Stimulated activated CD4-positive, alpha-beta T cell treated with anti-CD3 and anti-CD28 coated beads, Interleukin-15, amount 100 ng/mL, for 48 hours (primary cell): ENCODE measurements around the gene CHST8.
"Not testable (repeated sequence)": the region's sequence is repeated elsewhere in the genome, so short reads cannot be mapped to it uniquely, and the experiment has no call there.

Experiments used
- DNase-seq, 2 donors: peaks; one replicate each; pipeline ENCODE4 v3.0.0-alpha.2; 2020; ENCODE audit warnings: low read depth in 2 of 2

Gene CHST8

DNA sequence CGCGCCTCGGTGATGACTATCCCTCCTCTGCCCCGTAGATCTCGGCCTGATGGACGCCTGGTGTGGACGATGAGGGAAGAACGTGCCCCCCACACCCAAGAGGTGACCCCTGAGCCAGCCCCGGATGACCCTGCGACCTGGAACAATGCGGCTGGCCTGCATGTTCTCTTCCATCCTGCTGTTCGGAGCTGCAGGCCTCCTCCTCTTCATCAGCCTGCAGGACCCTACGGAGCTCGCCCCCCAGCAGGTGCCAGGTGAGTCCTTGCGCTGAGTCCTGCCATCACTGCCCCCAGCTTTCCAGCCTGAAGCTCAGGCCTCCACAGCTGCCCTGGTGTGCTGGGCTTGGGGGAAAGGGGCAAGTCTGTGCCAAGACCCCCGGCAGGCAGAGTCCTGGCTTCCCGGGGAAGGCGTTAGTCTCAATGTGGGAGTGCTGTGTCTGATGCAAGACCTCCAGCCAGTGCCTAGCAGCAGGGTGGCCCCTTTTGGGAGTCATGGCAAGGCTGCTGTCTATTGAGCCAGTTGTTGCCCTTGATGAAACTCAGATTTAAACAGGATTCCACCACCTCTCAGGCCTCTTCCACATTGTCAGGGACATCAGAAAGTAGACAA, 67.5 kb downstream of the CHST8 start:
- DNase-seq, result no peak

DNA sequence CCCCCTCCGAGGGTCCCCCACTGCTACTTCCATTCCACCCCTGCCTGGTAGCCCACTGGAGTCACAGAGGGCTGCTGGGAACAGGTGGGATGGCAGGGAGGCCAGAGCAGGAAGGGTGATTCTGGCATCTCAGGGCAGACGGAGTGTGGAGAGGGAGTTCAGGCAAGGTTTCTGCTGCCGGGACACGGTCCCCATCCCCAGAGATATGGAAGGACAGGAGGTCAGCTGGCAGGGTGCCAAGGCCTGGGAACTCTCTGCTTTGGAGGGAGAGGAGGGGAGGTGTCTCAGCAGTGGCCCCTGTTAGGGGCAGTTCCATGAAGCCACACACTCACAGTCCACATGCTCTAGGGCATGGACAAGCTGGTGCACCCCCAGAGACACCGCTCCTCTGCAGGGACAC, 68.1 kb downstream of the CHST8 start:
- no peak for DNase-seq

DNA sequence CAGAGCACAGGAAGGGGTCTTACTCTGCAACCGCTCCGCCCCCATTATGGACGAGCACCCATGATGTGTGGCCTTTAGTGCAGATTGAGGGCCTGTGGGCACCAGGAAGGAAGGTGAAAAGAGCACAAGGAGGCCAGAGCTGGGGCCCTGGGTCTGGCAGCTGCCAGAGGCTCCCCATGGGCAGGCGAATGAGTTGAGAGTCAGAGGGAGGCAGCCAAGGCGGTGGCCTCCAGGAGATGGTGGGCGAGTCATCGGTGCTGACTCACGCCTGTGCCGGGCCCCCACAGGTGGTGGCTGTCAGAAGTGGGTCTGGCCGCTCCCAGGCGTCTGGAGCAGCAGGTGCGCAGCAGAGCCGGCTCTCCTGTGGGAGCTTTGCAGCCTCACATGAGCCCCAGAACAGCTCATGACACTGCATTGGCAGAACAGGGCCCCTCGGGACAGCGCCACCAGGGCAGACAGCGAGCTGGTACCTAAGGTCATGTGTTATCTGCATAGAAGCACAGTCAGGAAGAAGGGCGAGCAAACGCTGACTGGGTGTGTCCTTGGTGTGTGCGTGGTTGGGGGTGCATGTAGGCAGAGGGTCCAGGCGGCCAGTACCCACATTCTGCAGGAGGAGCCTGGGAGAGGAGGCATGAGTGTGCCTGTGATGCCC, 68.8 kb downstream of the CHST8 start:
- no peak for DNase-seq

DNA sequence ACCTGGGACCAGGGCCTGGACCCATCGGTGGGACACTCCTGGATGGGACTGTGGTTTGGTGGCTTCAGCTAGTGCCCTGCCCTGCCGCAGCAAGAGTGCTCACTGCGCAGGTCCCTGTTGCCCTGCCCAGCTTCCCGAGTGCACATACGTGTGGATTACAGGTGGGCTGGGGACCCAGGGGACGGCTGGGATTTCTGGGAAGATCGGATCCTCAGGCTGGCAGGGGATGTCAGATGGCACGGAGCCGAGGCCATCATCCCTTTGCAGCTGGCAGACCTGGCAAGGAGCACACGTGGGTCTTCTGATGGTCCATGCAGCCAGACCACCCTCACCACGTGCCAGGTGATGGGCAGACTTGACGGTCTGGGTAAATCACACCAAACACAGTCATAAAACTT, 69.3 kb downstream of the CHST8 start:
- no peak for DNase-seq

DNA sequence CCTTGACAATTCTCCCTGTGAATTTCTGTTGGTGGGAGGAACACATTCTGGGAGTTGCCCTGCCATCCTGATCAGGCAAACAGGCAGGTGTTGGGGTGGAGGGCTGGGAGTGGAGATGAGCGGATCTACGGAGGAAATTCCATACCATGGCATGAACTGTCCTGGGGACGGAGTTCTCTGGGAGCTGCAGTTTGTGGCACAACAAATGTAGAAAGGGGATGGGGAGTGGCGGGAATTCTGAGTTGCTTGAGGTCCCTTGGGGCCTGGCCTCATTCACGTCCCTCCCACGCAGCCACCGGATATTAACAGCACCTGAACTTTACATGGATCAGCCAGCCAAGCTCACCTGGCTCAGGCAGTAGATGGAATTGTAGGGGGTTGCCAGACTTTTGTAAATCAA, 70.0 kb downstream of the CHST8 start:
- DNase-seq, result no peak

DNA sequence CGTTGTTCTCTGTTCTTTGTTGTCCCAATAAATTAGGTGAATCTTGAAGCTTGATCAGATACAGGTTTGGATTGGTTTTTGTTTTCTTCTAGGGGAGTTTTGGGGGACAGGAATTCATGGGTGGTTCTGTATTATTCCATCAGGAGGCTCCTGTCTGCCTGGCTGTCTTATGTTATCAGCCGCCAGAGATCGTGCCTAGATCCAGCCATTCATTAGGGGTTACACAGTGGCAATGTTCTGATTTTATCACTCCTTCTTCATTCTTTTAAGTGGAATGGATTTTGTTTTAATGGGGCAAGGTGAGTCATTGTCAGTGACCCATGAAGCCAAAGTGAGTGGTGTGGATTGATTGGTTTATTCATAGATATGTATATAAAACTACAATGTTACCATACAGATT, 71.9 kb downstream of the CHST8 start:
- DNase-seq, result no peak

DNA sequence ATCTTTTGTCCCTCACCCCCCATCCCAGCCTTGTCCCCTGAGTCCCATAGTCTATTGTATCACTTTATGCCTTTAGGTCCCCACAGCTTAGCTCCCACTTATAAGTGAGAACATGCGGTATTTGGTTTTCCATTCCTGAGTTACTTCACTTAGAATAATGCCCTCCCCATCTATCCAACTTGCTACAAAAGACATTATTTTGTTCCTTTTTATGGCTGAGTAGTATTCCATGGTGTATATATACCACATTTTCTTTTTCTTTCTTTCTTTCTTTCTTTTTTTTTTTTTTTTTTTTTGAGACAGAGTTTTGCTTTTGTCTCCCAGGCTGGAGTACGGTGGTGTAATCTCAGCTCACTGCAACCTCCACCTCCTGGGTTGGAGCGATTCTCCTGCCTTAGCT, 73.8 kb downstream of the CHST8 start:
- DNase-seq, result not testable (repeated sequence)

DNA sequence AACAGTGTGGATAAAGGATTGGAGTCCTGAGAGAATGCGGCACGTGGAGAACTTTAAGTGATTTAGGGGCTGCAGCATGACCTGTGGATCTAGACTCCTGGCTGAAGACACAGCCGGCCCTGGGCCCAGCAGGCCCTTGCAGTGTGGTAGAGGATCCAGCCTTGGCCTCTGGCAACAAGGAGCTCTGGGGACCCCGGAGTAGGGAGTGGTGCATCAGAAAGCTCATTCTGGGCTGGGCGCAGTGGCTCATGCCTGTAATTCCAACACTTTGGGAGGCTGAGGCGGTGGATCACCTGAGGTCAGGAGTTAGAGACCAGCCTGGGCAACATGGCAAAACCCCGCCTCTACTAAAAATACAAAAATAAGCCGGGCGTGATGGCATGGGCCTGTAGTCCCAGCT, 76.0 kb downstream of the CHST8 start:
- no peak for DNase-seq

DNA sequence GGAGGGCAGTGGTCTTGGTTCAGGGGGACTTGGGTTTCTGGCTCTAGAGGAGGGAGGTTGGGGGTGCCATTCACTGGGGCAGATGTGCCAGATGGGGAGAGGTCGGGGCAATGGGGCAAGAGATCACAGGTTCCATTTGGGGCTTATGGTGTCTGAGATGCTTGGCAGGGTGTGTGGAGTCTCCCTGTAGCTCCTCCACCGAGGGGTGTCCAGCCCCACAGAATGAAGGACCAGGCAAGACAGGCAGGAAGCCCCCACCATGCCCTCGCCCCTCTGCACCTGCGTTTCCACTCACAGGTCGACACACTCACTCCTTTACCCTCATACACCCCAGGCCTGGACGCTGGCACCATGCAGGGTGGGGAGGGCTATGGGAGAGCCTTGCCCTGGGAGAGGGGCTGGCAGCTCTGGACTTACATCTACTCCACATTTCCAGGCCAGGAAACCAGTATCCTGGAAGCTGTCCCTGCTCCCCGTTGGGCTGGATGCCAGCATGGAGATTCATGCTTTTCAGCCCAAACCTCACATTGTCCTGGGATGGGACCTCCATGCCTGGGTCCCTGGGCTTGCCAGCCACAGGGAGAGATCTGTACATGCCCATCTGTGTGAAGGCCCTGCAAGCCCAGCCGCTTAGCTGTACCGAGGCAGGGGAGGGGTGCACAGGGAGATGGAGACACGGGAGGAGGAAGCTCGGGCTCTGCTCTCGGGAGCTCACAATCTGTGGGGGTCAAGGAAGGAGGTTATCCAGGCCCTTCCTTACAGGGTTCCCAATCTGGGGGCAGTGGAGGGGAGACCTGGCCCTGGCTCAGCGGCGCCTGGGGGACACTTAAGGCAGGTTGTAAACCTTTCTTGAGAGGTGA, 77.1 kb downstream of the CHST8 start:
- DNase-seq, result no peak

DNA sequence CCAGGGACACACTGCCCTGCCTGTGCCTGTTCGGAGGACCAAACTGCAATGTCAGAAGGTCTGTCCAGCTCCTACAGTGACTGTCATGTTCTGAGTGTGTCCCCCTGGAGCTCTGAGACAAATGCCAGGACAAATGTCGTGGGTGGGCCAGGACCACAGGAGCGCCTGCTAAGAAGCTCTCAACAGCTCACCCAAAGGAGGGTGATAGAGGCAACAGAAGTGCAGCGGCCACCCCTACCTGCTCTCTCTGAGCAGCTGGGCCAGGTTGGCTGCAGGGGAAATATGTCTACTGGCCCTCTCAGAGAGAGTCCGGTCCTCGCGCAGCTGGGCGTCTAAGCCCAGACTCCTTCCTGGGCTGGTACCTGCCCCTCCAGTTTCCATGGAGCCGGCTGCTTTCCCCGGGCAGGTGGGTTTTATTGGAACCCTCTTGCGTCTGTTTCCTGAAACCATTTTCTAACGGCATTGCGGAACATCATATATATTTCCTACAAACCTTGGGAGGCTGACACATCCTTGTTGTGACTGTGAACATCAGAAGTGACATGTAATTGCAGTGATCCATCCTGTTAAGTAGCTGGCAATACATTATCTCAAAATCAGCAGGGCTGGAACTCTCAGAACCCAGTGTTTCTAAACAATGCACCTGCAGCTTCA, 78.1 kb downstream of the CHST8 start:
- DNase-seq, result no peak

DNA sequence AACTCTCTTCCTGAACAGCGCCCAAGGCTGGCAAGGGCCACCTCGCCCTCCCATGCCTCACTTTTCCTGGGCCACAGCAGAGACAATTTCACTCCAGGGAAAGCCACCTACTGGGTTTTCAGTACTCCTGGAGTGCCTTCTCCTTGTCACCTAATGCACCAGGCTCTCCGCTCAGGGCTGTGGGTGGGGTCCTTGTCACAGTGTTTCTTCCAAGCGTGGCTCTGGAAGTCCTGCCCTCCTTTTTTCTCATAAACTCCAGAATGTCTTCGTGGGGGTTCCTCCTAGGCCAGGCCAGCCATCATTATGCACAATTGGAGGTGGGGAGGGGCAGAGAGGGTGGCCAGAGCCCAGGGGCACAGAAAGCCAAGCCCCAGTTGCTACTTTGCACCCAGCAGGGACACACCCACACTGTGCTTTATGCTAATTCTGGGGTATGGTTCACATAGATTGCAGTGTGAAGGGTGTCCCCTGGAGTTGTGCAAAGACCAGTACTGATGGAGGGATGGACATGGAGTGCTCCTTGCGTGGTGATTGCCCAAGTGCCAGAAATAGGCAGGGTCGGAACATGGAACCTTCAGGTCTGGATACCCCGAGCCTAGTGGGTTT, 78.8 kb downstream of the CHST8 start:
- DNase-seq, result no peak

DNA sequence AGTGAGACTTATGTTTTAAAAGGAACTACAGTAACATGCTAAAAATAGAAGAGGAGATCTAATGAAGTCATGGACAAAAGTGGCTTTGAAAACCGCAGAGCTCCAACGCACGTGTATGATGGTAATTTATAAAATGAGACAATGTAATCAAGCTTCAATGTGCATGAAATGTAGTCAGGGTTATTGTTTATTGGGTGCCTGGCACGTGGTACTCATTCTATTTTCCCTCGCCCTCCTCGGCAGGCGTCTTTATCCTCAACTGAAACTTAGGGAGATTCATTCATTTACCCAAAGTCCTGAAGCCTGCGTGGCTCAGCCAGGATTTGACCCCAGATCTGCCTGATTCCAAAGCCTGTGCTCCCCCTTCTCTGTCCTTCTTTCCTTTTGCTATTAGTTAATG, 79.8 kb downstream of the CHST8 start:
- no peak for DNase-seq

DNA sequence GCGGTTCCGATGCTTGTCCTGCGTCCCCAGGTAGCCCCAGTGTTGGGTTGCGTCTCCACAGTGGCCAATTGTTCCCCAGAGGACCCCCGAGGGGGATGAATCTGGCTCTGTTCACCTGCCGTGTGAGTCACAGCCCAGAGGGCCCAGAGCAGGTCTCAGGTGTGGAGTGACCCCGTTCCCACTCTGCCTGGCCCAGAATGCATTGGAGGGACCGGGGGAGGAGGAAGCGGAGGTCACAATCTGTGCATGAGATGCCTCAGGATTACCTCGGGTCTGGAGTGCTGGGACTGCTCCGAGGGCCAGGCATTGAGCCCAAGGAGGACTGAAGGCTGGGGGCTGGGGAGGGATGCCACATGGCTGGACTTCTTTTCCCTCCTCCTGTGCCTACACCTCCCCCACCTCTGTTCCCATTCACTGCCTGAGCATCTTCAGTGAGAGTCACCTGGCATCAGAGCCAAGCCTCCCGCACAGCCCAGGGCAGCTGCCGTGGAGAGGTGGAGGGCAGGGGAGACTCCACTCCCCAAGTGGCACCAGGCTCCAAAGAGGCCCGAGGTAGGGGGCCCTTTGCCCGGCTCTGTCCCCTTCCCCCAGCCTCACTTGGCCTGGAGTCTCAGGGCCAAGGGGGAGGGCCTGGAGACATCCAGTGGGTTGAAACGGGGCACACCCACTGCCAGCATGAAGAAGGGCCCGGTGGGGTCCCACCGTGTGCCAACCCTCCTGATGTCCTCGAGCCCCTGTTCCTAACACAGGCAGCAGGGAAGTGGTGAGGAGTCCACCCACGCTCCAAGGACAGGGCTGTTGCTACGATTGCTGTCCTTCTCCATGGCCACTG, 81.1 kb downstream of the CHST8 start:
- DNase-seq, result no peak

DNA sequence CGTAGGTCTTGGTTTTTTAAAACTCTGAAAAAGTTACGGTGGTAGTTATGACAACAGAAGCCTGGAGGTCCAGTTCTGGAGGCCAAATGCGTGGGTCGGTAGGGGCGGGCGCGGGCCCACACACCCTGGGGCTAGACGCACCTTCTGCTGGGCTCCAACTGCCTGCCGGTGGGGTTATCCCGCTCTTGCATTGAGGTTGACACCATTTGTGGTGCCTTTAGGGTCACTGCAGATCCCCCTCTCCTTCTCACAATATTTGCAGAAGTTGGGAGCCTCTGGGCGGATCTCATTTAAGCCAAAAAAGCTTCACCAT, 81.6 kb downstream of the CHST8 start:
- no peak for DNase-seq

DNA sequence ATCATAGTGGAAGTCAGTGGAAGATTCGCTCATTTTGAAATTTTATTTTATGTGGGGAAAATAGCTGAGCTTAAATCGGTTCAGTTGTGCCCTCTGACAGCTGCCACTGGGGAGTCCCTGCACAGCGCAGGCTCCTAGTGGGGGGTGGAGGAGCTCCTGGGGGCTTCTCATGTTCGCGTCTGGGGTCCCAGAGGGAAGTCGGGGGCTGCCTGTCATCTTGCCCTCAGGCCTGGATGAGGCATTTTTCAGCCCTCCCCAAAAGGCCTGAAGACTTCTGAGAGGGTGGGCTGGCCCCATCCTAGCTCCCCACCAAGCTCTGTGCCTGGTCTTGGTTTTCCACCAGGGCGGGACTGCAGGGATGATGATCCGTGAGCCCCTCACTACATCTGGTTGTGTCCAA, 82.1 kb downstream of the CHST8 start:
- DNase-seq, result no peak

DNA sequence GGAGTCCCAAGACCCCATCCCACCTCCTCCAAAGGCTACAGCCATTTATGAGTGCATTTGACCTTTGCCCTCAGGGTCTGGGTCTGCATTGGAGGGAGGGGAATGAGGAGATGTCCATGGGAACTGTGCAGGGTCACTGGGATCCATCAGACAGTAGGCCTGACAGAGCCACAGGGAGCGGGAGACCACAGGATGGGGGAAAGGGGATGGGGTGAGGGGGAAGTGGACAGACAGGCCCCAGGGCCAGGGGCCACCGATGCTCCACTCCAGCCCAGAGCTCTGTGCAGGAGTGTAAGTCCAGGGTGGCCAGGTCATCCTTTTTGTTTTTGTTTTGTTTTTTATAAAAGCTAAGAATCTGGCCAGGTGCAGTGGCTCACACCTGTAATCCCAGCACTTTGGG, 82.5 kb downstream of the CHST8 start:
- no peak for DNase-seq

DNA sequence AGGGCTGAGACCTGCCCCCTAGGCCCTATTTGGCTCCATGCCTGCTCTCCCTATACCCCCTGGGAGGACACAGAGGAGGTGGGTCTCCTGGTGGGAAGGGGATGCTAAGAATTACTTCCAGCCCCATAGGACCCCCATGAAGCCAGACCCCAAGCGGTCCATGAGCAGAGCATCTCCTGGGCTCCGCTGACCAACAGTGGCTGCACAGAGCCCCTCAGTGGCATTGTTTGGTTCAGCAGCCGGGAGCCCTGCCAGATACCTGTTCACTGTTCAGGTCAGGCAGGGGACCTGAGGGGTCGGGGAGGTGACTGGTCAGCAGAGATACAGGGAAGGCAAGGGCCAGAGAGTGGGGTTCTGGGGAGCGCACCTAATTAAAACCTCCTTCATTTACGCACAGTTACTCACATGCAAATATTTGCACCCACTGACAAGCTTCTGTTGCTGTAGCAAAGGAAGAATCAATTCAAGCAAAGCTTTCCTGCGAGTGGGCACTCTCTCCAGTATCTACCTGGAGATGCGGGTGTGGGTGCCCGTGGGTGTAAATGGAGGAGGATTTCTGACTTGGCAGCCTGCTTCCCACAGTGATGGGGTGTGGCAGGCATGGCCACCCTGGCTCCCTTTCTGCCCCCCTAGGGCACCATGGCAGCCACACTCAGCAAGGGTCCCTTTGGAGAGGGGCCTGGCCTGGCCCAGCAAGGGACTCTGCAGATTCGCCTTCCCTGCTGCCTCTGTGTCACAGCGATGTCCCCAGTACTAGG, 83.5 kb downstream of the CHST8 start:
- no peak for DNase-seq

DNA sequence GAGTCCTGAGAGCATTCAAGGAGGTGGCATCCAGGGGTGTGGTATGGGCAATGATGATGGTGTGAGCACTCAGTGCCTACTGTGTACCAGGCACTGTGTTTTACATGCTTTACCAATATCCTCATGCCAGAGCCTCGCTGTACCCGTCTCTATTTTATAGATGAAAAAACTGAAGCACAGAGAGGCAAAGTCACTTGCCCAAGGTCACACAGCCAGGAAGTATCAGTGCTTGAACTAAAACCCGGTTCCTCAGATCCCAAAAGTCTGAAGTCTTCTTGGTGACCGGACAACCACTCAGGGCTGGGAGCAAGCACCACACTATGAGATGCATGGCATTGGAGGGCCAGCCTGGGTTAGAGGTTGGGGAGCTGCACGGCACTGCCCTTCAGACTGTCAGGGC, 84.1 kb downstream of the CHST8 start:
- DNase-seq, result no peak

DNA sequence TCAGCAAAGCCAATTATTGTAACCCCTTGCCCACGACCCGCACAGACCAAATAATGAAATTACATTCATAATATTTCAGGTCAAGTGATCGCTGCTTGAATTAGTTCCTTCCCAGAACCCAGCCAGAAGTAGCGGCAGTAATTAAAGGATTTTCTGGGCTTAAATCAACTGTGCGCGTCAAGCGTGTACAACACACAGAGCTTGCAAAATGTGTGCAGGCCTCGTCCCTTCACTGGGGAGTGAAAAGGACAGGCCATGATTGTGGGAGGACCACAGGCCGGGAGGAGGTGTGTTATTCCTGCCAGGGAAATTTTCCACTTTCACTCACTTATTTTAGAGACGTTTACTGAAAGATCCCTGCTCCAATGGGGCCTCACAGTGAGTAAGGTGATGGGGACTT, 84.9 kb downstream of the CHST8 start:
- no peak for DNase-seq

DNA sequence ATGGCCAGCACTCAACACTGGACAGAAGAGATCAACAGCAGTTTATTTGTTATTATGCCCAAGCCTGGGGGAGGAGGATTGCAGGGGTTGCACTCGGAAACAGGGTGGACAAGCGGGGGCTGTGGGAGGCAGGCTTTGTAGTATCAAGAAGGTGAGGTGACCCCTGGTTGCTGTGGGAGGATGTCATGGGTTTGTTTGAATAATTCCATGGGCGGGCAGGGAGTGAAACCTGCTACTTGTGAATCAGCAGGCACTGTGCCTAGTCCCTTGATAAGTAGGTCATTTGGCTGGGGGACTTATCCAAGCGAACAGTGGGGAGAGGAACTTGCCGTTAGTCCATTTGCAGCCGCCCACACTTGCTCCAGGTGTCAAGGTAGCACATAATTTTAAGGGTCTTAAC, 90.5 kb downstream of the CHST8 start:
- no peak for DNase-seq

DNA sequence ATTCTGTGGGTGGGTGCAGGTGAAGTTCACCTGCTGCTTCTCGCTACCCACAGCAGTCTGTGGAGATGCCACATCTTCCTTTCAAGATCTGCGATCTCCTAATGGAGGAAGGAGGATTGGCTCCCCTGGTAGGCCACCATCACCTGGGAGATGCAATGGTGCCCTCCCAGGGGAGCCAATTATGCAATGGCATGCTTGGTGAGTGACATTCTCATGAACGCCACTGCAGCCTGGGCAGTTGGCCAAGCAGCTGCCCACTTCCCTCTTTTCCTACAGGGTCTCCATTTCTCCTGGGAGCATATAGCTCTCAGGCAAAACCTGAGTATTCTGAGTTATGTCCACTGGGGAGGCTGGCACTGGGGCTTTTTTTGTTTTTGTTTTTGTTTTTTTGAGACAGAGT, 91.4 kb downstream of the CHST8 start:
- no peak for DNase-seq
